NK-92 (cell line): Measurements from ENCODE around the gene TMCO5A.
"Not testable (repeated sequence)": the region's sequence is repeated elsewhere in the genome, so short reads cannot be mapped to it uniquely, and the experiment has no call there.

Source experiments
- DNase-seq: peaks from one replicate; lab custom pipeline; 2025; ENCODE audit not compliant: unreplicated experiment; lab: John Stamatoyannopoulos, UW

TMCO5A gene

GRCh38 chr15:37934340-37934739 is at the start of gene TMCO5A:
Gene TMCO5A (plus strand): TSS chr15:37934640. CDS start chr15:37936324, 1,684 bp downstream.
- DNase-seq = no peak

- no peak for DNase-seq
Observed at GRCh38 chr15:37885651-37886050, 48.8 kb upstream of the TMCO5A start.

GRCh38 chr15:37888356-37888755 is 46.1 kb upstream of the TMCO5A start:
- DNase-seq = no peak

- no peak for DNase-seq
Observed at GRCh38 chr15:37891766-37892368, 42.6 kb upstream of the TMCO5A start.

- no peak for DNase-seq
Observed at GRCh38 chr15:37893309-37893708, 41.1 kb upstream of the TMCO5A start.

GRCh38 chr15:37898362-37898761 is 36.1 kb upstream of the TMCO5A start:
- no peak for DNase-seq

GRCh38 chr15:37900326-37901221 is 33.9 kb upstream of the TMCO5A start:
- no peak for DNase-seq

GRCh38 chr15:37902126-37902525 is 32.3 kb upstream of the TMCO5A start:
- DNase-seq = no peak

- DNase-seq = no peak
Observed at GRCh38 chr15:37903919-37904625, 30.4 kb upstream of the TMCO5A start.

- DNase-seq = no peak
Observed at GRCh38 chr15:37907136-37907535, 27.3 kb upstream of the TMCO5A start.

GRCh38 chr15:37921527-37922385 is 12.7 kb upstream of the TMCO5A start:
- no peak for DNase-seq

GRCh38 chr15:37926136-37926535 is 8.3 kb upstream of the TMCO5A start:
- DNase-seq = no peak

- DNase-seq = no peak
Observed at GRCh38 chr15:37929238-37929637, 5.2 kb upstream of the TMCO5A start.

- no peak for DNase-seq
Observed at GRCh38 chr15:37931321-37931720, 3.1 kb upstream of the TMCO5A start.

- no peak for DNase-seq
Observed at GRCh38 chr15:37931868-37932267, 2.6 kb upstream of the TMCO5A start.

GRCh38 chr15:37932549-37932948 is 1.9 kb upstream of the TMCO5A start:
- DNase-seq = no peak

GRCh38 chr15:37933666-37934065 is 774 bp upstream of the TMCO5A start:
- no peak for DNase-seq

- no peak for DNase-seq
Observed at GRCh38 chr15:37940876-37941275, 6.4 kb downstream of the TMCO5A start.

- DNase-seq = no peak
Observed at GRCh38 chr15:37941779-37942178, 7.3 kb downstream of the TMCO5A start.

GRCh38 chr15:37951999-37952398 is 17.6 kb downstream of the TMCO5A start:
- no peak for DNase-seq

GRCh38 chr15:37960742-37961141 is 26.3 kb downstream of the TMCO5A start:
- DNase-seq = not testable (repeated sequence)
